T-helper 1 cell treated with Interleukin-12 subunit alpha and Interleukin-12 subunit beta and Interleukin-4 antibody, amounts not matched to agents 30 μg/mL and 1 μg/mL, for 36 hours (primary cell): ENCODE data around the gene ITK.
"Not testable (repeated sequence)": the region's sequence is repeated elsewhere in the genome, so short reads cannot be mapped to it uniquely, and the experiment has no call there.

Experiments
- H3K27ac Mint-ChIP-seq: one replicate; pipeline ENCODE4 v1.8.0; 2021; ENCODE audit warnings: mild to moderate bottlenecking, mixed read lengths
- H3K27me3 Mint-ChIP-seq: one replicate; pipeline ENCODE4 v1.8.0; 2021; ENCODE audit warnings: low read depth, mixed read lengths
- H3K36me3 Mint-ChIP-seq: one replicate; pipeline ENCODE4 v1.8.0; 2021; ENCODE audit warnings: low read depth, mixed read lengths
- H3K4me1 Mint-ChIP-seq: one replicate; pipeline ENCODE4 v1.8.0; 2021; ENCODE audit warnings: low read depth, mixed read lengths
- H3K4me3 Mint-ChIP-seq: one replicate; pipeline ENCODE4 v1.8.0; 2021; ENCODE audit warnings: mild to moderate bottlenecking, moderate library complexity, mixed read lengths
- H3K9me3 Mint-ChIP-seq: one replicate; pipeline ENCODE4 v1.8.0; 2021; ENCODE audit warnings: mixed read lengths

Gene ITK

GRCh38 chr5:157186309-157187045 lies 5.8 kb downstream of the ITK start:
- Mint-ChIP-seq H3K27me3 (no peaks in the 10 kb centered on the region), H3K4me1 (peaks cover 56% of the 10 kb centered on the region), H3K27ac (peak overlapping the region; percentile 84)

GRCh38 chr5:157187046-157187754 lies 6.6 kb downstream of the ITK start:
- Mint-ChIP-seq H3K27me3 (no peaks in the 10 kb centered on the region), H3K4me1 (peaks cover 63% of the 10 kb centered on the region), H3K9me3 (peaks cover 5% of the 10 kb centered on the region), H3K36me3 (peaks cover 75% of the 10 kb centered on the region), H3K27ac (peak overlapping the region; percentile 84), H3K4me3 (peak overlapping the region; percentile 79)

More at GRCh38 chr5:157186309-157187045, 5.8 kb downstream of the ITK start:
- H3K4me3 Mint-ChIP-seq: peak overlapping the region; percentile 79
- peaks cover 77% of the 10 kb centered on the region for H3K36me3 Mint-ChIP-seq
- no peaks in the 10 kb centered on the region for H3K9me3 Mint-ChIP-seq

- H3K4me3 Mint-ChIP-seq: peak overlapping the region; percentile 79
- peaks cover 5% of the 10 kb centered on the region for H3K9me3 Mint-ChIP-seq
- H3K27ac Mint-ChIP-seq: peak overlapping the region; percentile 84
- peaks cover 72% of the 10 kb centered on the region for H3K4me1 Mint-ChIP-seq
- peaks cover 75% of the 10 kb centered on the region for H3K36me3 Mint-ChIP-seq
- H3K27me3 Mint-ChIP-seq: no peaks in the 10 kb centered on the region
Observed at GRCh38 chr5:157188270-157188669, 7.6 kb downstream of the ITK start.

GRCh38 chr5:157189223-157189622 lies 8.6 kb downstream of the ITK start:
- peak overlapping the region; percentile 84 for H3K27ac Mint-ChIP-seq
- H3K27me3 Mint-ChIP-seq: no peaks in the 10 kb centered on the region
- H3K36me3 Mint-ChIP-seq: peaks cover 73% of the 10 kb centered on the region
- H3K4me1 Mint-ChIP-seq: peaks cover 76% of the 10 kb centered on the region
- H3K9me3 Mint-ChIP-seq: peaks cover 5% of the 10 kb centered on the region
- peak overlapping the region; percentile 79 for H3K4me3 Mint-ChIP-seq

GRCh38 chr5:157193699-157194424 lies 13.2 kb downstream of the ITK start:
- H3K9me3 Mint-ChIP-seq: peaks cover 5% of the 10 kb centered on the region
- no peaks in the 10 kb centered on the region for H3K27me3 Mint-ChIP-seq
- peak overlapping the region; percentile 84 for H3K27ac Mint-ChIP-seq
- H3K4me1 Mint-ChIP-seq: peaks cover 82% of the 10 kb centered on the region
- peak overlapping the region; percentile 60 for H3K4me3 Mint-ChIP-seq
- peaks cover 67% of the 10 kb centered on the region for H3K36me3 Mint-ChIP-seq

- Mint-ChIP-seq H3K36me3 (peaks cover 67% of the 10 kb centered on the region), H3K4me3 (peak overlapping the region; percentile 69), H3K27me3 (no peaks in the 10 kb centered on the region), H3K27ac (peak overlapping the region; percentile 82), H3K9me3 (peaks cover 5% of the 10 kb centered on the region), H3K4me1 (peaks cover 83% of the 10 kb centered on the region)
Observed at GRCh38 chr5:157196045-157196444, 15.4 kb downstream of the ITK start.

- H3K36me3 Mint-ChIP-seq: peaks cover 64% of the 10 kb centered on the region
- peaks cover 2% of the 10 kb centered on the region for H3K9me3 Mint-ChIP-seq
- H3K27me3 Mint-ChIP-seq: no peaks in the 10 kb centered on the region
- peaks cover 82% of the 10 kb centered on the region for H3K4me1 Mint-ChIP-seq
- H3K27ac Mint-ChIP-seq: peak overlapping the region; percentile 82
- H3K4me3 Mint-ChIP-seq: peak overlapping the region; percentile 45
Observed at GRCh38 chr5:157197086-157197485, 16.4 kb downstream of the ITK start.

GRCh38 chr5:157198277-157198986 lies 17.8 kb downstream of the ITK start:
- Mint-ChIP-seq H3K36me3 (peaks cover 61% of the 10 kb centered on the region), H3K4me3 (peak overlapping the region; percentile 70), H3K9me3 (no peaks in the 10 kb centered on the region), H3K27me3 (no peaks in the 10 kb centered on the region), H3K27ac (peak overlapping the region; percentile 80), H3K4me1 (peaks cover 81% of the 10 kb centered on the region)

- H3K4me3 Mint-ChIP-seq: peak overlapping the region; percentile 23
- no peaks in the 10 kb centered on the region for H3K9me3 Mint-ChIP-seq
- no peaks in the 10 kb centered on the region for H3K27me3 Mint-ChIP-seq
- peaks cover 73% of the 10 kb centered on the region for H3K4me1 Mint-ChIP-seq
- H3K36me3 Mint-ChIP-seq: peaks cover 59% of the 10 kb centered on the region
- H3K27ac Mint-ChIP-seq: peak overlapping the region; percentile 46
Observed at GRCh38 chr5:157201857-157202256, 21.2 kb downstream of the ITK start.

- peak overlapping the region; percentile 56 for H3K4me3 Mint-ChIP-seq
- peak overlapping the region; percentile 73 for H3K27ac Mint-ChIP-seq
- peaks cover 73% of the 10 kb centered on the region for H3K4me1 Mint-ChIP-seq
- H3K9me3 Mint-ChIP-seq: no peaks in the 10 kb centered on the region
- no peaks in the 10 kb centered on the region for H3K27me3 Mint-ChIP-seq
- peaks cover 66% of the 10 kb centered on the region for H3K36me3 Mint-ChIP-seq
Observed at GRCh38 chr5:157203417-157203816, 22.8 kb downstream of the ITK start.

- peaks cover 66% of the 10 kb centered on the region for H3K4me1 Mint-ChIP-seq
Observed at GRCh38 chr5:157204765-157205164, 24.1 kb downstream of the ITK start.

GRCh38 chr5:157205708-157206107 lies 25.1 kb downstream of the ITK start:
- Mint-ChIP-seq H3K27ac (no peak overlapping the region), H3K4me1 (peaks cover 64% of the 10 kb centered on the region), H3K4me3 (no peak overlapping the region), H3K27me3 (no peaks in the 10 kb centered on the region), H3K36me3 (peaks cover 59% of the 10 kb centered on the region), H3K9me3 (no peaks in the 10 kb centered on the region)

More at GRCh38 chr5:157204765-157205164, 24.1 kb downstream of the ITK start:
- H3K27ac Mint-ChIP-seq: peak overlapping the region; percentile 73
- H3K36me3 Mint-ChIP-seq: peaks cover 62% of the 10 kb centered on the region
- no peaks in the 10 kb centered on the region for H3K27me3 Mint-ChIP-seq
- H3K4me3 Mint-ChIP-seq: peak overlapping the region; percentile 28
- no peaks in the 10 kb centered on the region for H3K9me3 Mint-ChIP-seq

- Mint-ChIP-seq H3K36me3 (peaks cover 82% of the 10 kb centered on the region), H3K4me3 (peak overlapping the region; percentile 12), H3K4me1 (peaks cover 78% of the 10 kb centered on the region), H3K27ac (peak overlapping the region; percentile 70)
- not testable (repeated sequence) for H3K9me3 Mint-ChIP-seq, H3K27me3 Mint-ChIP-seq
Observed at GRCh38 chr5:157210652-157211051, 30.0 kb downstream of the ITK start.

GRCh38 chr5:157212307-157212706 lies 31.7 kb downstream of the ITK start:
- Mint-ChIP-seq H3K36me3 (peaks cover 84% of the 10 kb centered on the region), H3K27me3 (no peaks in the 10 kb centered on the region), H3K9me3 (no peaks in the 10 kb centered on the region), H3K4me3 (peak overlapping the region; percentile 32), H3K27ac (peak overlapping the region; percentile 94), H3K4me1 (peaks cover 83% of the 10 kb centered on the region)
